ENCODE data around the gene CNOT4.

CNOT4 gene

DNA sequence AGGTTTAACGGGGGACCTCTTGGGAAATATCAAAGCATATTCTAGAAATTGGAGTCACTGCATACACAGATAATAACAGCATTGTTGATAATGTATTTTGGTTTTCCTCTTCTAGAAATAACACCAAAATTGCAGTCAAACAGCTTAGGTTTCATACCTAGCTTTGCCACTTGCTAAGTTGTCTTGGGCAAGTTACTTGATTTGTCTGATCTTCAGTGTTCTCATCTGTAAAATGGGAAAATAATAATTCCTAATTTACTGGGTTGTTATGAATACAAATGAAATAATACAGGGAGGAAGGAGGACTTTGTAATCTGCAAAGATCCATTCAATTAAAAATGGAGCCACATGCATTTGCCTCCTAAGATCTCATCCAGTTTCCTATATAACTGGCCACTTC is 27.6 kb upstream of the CNOT4 start:
- no peak overlapping the region for H3K4me2 ChIP-seq (ENCODE audit: low read length)
- H3K27me3 ChIP-seq (ENCODE audit: control insufficient read depth, insufficient read depth, low read length): peaks cover 20% of the 10 kb centered on the region
- no peak overlapping the region for H3K4me3 ChIP-seq (ENCODE audit: low read length)
- no peaks in the 10 kb centered on the region for H3K9me3 ChIP-seq (replicated peaks; ENCODE audit: low read length)
- no peak overlapping the region for H3K9ac ChIP-seq (ENCODE audit: low read depth, low read length)
- H3K36me3 ChIP-seq (ENCODE audit: insufficient read depth, low read length): no peaks in the 10 kb centered on the region
- no peaks in the 10 kb centered on the region for H3K4me1 ChIP-seq (ENCODE audit: control insufficient read depth, insufficient read depth, low read length)

DNA sequence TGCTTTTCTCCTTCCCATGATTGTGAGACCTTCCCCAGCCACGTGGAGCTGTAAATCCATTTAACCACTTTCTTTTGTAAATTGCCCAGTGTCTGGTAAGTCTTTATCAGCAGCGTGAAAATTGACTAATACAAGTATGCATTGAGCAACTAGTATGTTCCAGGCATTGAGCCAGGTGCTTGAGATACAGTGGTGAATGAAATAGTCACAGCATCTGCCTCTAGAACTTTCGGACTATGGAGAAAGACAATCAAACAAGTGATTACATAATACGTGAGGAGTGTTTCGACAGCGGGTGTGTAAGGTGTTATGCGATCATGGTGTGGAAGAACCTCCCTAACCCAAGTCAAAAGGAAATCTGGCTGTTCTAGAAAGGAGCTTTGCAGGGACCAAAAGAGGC is 26.2 kb upstream of the CNOT4 start:
- Histone ChIP-seq H3K9ac (ENCODE audit: low read depth, low read length) (no peak overlapping the region), H3K36me3 (ENCODE audit: insufficient read depth, low read length) (no peaks in the 10 kb centered on the region), H3K4me3 (ENCODE audit: low read length) (no peak overlapping the region), H3K27me3 (ENCODE audit: control insufficient read depth, insufficient read depth, low read length) (peaks cover 25% of the 10 kb centered on the region), H3K4me1 (ENCODE audit: control insufficient read depth, insufficient read depth, low read length) (no peaks in the 10 kb centered on the region), H3K9me3 (replicated peaks; ENCODE audit: low read length) (no peaks in the 10 kb centered on the region), H3K4me2 (ENCODE audit: low read length) (no peak overlapping the region)

DNA sequence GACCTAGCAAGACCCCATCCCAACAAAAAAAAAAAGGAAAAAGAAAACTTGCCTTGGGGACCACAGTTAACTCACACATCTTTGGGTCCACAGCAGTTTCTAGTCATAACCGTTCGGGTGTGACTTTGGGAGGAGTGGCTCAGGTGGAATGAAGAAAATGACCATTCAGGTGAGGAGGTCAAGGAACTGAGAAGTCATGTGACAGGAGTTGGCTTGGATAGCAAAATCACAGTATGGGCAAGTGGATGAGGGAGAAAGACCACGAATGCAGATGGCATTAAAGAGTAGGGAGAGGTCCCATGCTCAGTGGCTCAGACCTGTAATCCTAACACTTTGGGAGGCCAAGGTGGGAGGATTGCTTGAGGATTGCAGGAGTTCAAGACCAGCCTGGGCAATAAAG is 17.1 kb upstream of the CNOT4 start:
- H3K4me2 ChIP-seq (ENCODE audit: low read length): no peak overlapping the region
- no peak overlapping the region for H3K4me3 ChIP-seq (ENCODE audit: low read length)
- H3K4me1 ChIP-seq (ENCODE audit: control insufficient read depth, insufficient read depth, low read length): no peaks in the 10 kb centered on the region
- H3K36me3 ChIP-seq (ENCODE audit: insufficient read depth, low read length): no peaks in the 10 kb centered on the region
- H3K27me3 ChIP-seq (ENCODE audit: control insufficient read depth, insufficient read depth, low read length): peaks cover 18% of the 10 kb centered on the region
- H3K9me3 ChIP-seq (replicated peaks; ENCODE audit: low read length): no peaks in the 10 kb centered on the region
- H3K9ac ChIP-seq (ENCODE audit: low read depth, low read length): no peak overlapping the region

DNA sequence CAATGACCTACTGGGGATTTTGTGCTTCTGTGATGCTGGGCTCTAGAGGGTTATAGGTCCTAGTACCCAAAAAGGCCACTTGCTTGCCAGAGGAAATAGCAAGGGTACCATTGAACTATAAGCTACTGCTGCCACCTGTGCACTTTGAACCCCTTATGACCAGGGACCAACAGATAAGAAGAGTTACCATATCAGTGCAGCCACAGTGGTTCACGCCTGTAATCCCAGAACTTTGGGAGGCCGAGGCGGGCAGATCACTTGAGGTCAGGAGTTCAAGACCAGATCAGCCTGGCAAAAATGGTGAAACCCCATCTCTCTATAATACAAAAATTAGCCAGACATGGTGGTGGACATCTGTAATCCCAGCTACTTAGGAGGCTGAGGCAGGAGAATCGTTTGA is 15.5 kb upstream of the CNOT4 start:
- H3K9ac ChIP-seq (ENCODE audit: low read depth, low read length): no peak overlapping the region
- no peak overlapping the region for H3K4me2 ChIP-seq (ENCODE audit: low read length)
- H3K9me3 ChIP-seq (replicated peaks; ENCODE audit: low read length): no peaks in the 10 kb centered on the region
- no peaks in the 10 kb centered on the region for H3K4me1 ChIP-seq (ENCODE audit: control insufficient read depth, insufficient read depth, low read length)
- H3K36me3 ChIP-seq (ENCODE audit: insufficient read depth, low read length): no peaks in the 10 kb centered on the region
- no peak overlapping the region for H3K4me3 ChIP-seq (ENCODE audit: low read length)
- H3K27me3 ChIP-seq (ENCODE audit: control insufficient read depth, insufficient read depth, low read length): peaks cover 9% of the 10 kb centered on the region

DNA sequence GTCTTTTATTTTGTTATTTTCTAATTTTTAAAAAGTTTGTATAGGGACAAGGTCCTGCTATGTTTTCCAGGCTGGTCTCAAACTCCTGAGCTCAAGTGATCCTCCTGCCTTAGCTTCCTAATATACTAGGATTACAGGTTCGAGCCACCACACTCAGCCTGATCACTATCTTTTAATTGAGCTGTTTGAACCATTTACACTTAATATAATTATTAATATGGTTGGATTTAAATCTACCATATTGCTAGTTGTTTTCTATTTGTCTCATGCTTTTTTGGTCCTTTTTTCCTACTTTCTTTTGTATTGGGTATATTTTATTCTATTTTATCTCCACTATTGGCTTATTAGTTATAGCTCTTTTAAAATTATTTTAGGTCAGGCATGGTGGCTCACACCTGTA is 13.2 kb upstream of the CNOT4 start:
- Histone ChIP-seq H3K27me3 (ENCODE audit: control insufficient read depth, insufficient read depth, low read length) (peaks cover 4% of the 10 kb centered on the region), H3K9me3 (replicated peaks; ENCODE audit: low read length) (no peaks in the 10 kb centered on the region), H3K4me1 (ENCODE audit: control insufficient read depth, insufficient read depth, low read length) (no peaks in the 10 kb centered on the region), H3K9ac (ENCODE audit: low read depth, low read length) (no peak overlapping the region), H3K4me2 (ENCODE audit: low read length) (no peak overlapping the region), H3K36me3 (ENCODE audit: insufficient read depth, low read length) (no peaks in the 10 kb centered on the region), H3K4me3 (ENCODE audit: low read length) (no peak overlapping the region)

DNA sequence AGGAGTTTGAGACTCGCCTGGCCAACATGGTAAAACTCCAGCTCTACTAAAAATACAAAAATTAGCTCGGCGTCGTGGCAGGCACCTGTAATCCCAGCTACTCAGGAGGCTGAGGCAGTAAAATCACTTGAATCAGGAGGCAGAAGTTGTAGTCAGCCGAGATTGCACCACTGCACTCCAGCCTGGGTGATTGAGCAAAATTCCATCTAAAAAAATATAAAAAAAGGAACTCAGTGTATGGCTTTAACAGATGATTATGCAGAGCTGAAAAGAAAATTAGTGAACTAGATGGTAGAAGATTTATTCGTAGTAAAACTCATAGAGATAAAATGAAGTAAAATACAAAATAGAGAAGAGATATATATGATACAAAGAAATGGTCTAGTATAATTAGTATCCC is 12.6 kb upstream of the CNOT4 start:
- H3K4me3 ChIP-seq (ENCODE audit: low read length): no peak overlapping the region
- H3K27me3 ChIP-seq (ENCODE audit: control insufficient read depth, insufficient read depth, low read length): peaks cover 4% of the 10 kb centered on the region
- no peak overlapping the region for H3K9ac ChIP-seq (ENCODE audit: low read depth, low read length)
- H3K4me2 ChIP-seq (ENCODE audit: low read length): no peak overlapping the region
- H3K36me3 ChIP-seq (ENCODE audit: insufficient read depth, low read length): no peaks in the 10 kb centered on the region
- no peaks in the 10 kb centered on the region for H3K4me1 ChIP-seq (ENCODE audit: control insufficient read depth, insufficient read depth, low read length)
- no peaks in the 10 kb centered on the region for H3K9me3 ChIP-seq (replicated peaks; ENCODE audit: low read length)

DNA sequence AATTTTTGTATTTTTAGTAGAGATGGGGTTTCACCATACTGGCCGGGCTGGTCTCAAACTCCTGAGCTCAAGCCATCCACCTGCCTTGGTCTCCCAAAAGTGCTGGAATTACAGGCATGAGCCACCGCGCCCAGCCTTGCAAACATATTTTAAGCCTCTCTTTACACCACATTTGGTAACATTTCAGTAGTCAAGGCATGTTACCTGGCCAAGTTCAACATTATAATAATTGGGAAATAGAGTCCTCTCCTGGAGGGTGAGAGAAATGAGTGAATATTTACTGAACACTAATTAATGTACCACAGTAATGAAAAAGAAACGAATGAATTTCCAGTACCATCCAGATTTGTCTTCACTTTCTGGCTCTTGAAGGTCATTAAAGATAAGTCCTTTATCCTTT is 10.0 kb upstream of the CNOT4 start:
- H3K4me3 ChIP-seq (ENCODE audit: low read length): no peak overlapping the region
- H3K36me3 ChIP-seq (ENCODE audit: insufficient read depth, low read length): no peaks in the 10 kb centered on the region
- H3K27me3 ChIP-seq (ENCODE audit: control insufficient read depth, insufficient read depth, low read length): no peaks in the 10 kb centered on the region
- no peak overlapping the region for H3K4me2 ChIP-seq (ENCODE audit: low read length)
- no peaks in the 10 kb centered on the region for H3K9me3 ChIP-seq (replicated peaks; ENCODE audit: low read length)
- no peaks in the 10 kb centered on the region for H3K4me1 ChIP-seq (ENCODE audit: control insufficient read depth, insufficient read depth, low read length)
- H3K9ac ChIP-seq (ENCODE audit: low read depth, low read length): no peak overlapping the region

DNA sequence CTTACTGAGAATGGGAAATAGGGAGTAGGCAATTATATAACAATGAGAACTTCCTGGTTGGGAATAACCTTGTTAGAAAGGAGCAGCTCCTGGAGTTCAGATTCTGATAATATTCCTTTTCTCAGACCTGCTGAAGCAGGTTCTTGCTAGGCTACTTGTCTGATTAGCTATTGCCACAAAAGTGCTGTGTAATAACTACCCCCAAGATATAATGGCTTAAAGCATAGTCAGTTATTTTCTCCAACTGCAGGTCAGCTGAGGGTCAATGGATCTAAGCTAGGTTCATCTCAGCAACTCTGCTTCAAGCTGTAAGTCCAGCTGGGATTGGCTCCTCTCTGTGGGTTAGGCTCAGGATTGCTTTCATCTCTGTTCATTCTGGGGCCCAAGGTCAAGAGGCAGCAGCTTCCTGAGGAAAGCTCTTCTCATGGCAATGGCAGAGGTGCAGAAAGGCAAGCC is 9.4 kb upstream of the CNOT4 start:
- Histone ChIP-seq H3K4me3 (ENCODE audit: low read length) (no peak overlapping the region), H3K4me2 (ENCODE audit: low read length) (no peak overlapping the region), H3K9ac (ENCODE audit: low read depth, low read length) (no peak overlapping the region), H3K9me3 (replicated peaks; ENCODE audit: low read length) (no peaks in the 10 kb centered on the region), H3K36me3 (ENCODE audit: insufficient read depth, low read length) (no peaks in the 10 kb centered on the region), H3K27me3 (ENCODE audit: control insufficient read depth, insufficient read depth, low read length) (no peaks in the 10 kb centered on the region), H3K4me1 (ENCODE audit: control insufficient read depth, insufficient read depth, low read length) (no peaks in the 10 kb centered on the region)

DNA sequence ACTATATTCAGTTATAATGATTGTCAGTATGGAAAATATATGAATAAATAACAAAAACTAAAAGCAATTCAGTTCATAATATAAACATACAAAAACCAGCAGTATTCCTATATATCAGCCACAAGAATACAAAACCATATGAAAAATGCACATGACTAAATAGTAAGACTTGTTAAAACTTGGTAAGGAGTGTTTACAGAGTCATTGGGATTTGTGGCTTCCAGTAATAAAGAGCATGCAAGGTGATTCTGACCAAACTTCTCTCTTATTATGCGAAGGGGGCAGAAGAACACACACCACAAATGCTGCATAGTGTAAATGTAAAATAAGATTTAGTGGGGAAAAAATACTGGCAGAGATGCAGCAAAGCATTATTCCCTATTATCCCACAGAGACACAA is 8.8 kb upstream of the CNOT4 start:
- Histone ChIP-seq H3K36me3 (ENCODE audit: insufficient read depth, low read length) (no peaks in the 10 kb centered on the region), H3K4me1 (ENCODE audit: control insufficient read depth, insufficient read depth, low read length) (no peaks in the 10 kb centered on the region), H3K27me3 (ENCODE audit: control insufficient read depth, insufficient read depth, low read length) (no peaks in the 10 kb centered on the region), H3K9me3 (replicated peaks; ENCODE audit: low read length) (no peaks in the 10 kb centered on the region), H3K9ac (ENCODE audit: low read depth, low read length) (no peak overlapping the region), H3K4me2 (ENCODE audit: low read length) (no peak overlapping the region), H3K4me3 (ENCODE audit: low read length) (no peak overlapping the region)

DNA sequence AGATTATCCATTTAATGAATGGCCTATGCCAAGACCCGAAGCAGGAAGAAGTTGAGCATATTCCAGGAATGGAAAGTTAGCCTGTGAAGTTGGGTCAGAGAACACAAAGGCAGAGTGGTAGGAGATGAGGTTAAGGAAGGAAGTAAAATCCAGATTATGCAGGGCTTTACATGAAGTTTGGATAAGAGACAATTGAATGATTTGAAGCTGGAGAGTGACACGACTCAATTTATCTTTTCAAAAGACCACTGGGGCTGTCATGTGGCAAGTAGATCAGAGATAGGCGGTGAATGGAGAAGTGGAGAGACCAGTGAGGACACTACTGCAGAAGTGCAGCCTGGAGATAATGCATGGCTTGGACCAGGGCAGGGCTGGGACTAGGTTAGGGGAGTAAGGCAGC is 7.2 kb upstream of the CNOT4 start:
- H3K4me3 ChIP-seq (ENCODE audit: low read length): no peak overlapping the region
- no peaks in the 10 kb centered on the region for H3K27me3 ChIP-seq (ENCODE audit: control insufficient read depth, insufficient read depth, low read length)
- H3K4me2 ChIP-seq (ENCODE audit: low read length): no peak overlapping the region
- no peaks in the 10 kb centered on the region for H3K36me3 ChIP-seq (ENCODE audit: insufficient read depth, low read length)
- no peak overlapping the region for H3K9ac ChIP-seq (ENCODE audit: low read depth, low read length)
- no peaks in the 10 kb centered on the region for H3K9me3 ChIP-seq (replicated peaks; ENCODE audit: low read length)
- peaks cover 4% of the 10 kb centered on the region for H3K4me1 ChIP-seq (ENCODE audit: control insufficient read depth, insufficient read depth, low read length)

DNA sequence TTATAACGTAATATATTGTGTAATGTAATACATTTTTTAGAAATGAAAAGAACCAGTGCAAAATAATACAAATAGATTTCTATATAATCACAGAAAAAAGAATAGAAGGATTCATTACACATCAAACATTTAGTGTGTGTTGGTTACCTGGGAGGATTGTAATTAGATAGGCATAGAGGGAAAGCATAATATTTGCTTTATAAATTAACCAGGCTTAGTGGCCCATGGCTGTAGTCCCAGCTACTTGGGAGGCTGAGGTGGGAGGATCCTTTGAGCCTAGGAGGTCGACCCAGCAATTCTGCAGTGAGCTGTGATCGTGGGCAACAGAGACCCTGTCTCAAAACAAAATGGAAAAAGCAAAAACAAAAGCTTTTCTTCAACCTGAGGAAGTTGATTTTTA is 5.0 kb upstream of the CNOT4 start:
- H3K36me3 ChIP-seq (ENCODE audit: insufficient read depth, low read length): no peaks in the 10 kb centered on the region
- no peak overlapping the region for H3K9ac ChIP-seq (ENCODE audit: low read depth, low read length)
- H3K4me3 ChIP-seq (ENCODE audit: low read length): no peak overlapping the region
- H3K4me1 ChIP-seq (ENCODE audit: control insufficient read depth, insufficient read depth, low read length): peaks cover 11% of the 10 kb centered on the region
- no peaks in the 10 kb centered on the region for H3K27me3 ChIP-seq (ENCODE audit: control insufficient read depth, insufficient read depth, low read length)
- no peak overlapping the region for H3K4me2 ChIP-seq (ENCODE audit: low read length)
- H3K9me3 ChIP-seq (replicated peaks; ENCODE audit: low read length): no peaks in the 10 kb centered on the region

DNA sequence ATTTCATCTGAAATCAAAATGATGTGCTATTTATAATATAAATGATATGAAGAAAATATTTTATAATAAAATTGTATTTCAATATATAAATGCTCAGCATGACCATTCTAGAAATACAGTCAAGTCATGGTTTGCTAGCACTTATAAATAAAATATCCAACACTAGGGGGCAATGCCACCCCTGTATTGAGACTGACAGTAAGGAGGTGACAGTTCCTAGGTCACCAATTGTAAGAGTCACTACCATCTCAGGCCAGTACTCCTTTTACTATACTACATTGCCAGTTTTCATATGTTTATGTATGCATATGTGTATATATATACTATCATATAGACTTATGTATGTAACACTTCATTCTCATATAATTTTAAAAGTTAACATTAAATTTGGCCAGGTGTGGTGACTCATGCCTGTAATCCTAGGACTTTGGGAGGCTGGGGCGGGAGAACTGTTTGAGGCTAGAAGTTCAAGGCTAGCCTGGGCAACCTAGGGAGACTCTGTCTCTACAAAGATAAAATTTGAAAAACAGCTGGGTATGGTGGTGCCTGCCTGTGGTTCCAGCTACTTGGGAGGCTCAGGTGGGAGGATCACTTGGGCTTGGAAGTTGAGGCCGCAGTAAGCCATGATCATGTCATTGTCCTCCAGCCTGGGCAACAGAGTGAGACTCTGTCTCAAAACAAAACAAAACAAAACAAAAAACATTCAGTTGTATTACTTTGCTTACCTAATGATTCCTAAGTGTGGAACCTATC is 2.4 kb upstream of the CNOT4 start:
- Histone ChIP-seq H3K4me2 (ENCODE audit: low read length) (no peak overlapping the region), H3K4me3 (ENCODE audit: low read length) (no peak overlapping the region), H3K27me3 (ENCODE audit: control insufficient read depth, insufficient read depth, low read length) (no peaks in the 10 kb centered on the region), H3K9ac (ENCODE audit: low read depth, low read length) (no peak overlapping the region), H3K36me3 (ENCODE audit: insufficient read depth, low read length) (no peaks in the 10 kb centered on the region), H3K9me3 (replicated peaks; ENCODE audit: low read length) (no peaks in the 10 kb centered on the region), H3K4me1 (ENCODE audit: control insufficient read depth, insufficient read depth, low read length) (peaks cover 19% of the 10 kb centered on the region)

All from skeletal muscle satellite cell (primary cell).